SK-N-SH (cell line): Measurements from ENCODE around the gene EFS. TPM values are rescaled to one million over a fixed set of nuclear protein-coding genes. Genes with fewer than 3 reads are reported as not detected.

Experiments
- CTCF ChIA-PET: fragments of 300-600, 350-600 bp; formaldehyde crosslinking; extraction: SDS; loops from one replicate; lab custom pipeline; 2021; lab: Yijun Ruan, JAX
- POLR2A ChIA-PET: fragments of 350-600 bp; sonication (Branson Sonifier 250); formaldehyde crosslinking; extraction: SDS; loops from one replicate; lab custom pipeline; 2020; ENCODE audit warnings: antibody characterized with exemption, inconsistent platforms; lab: Yijun Ruan, JAX
- DNase-seq: peaks from one replicate; pipeline ENCODE4 v3.0.0; 2012
- H2AFZ ChIP-seq: fragments of 200-600 bp; sonication (generic); 2 replicates; pipeline ENCODE4 v1.8.1; 2016; ENCODE audit warnings: antibody characterized with exemption, mild to moderate bottlenecking, low read depth
- H3F3A ChIP-seq: fragments of 200-600 bp; sonication (generic); replicated peaks from 2 replicates; pipeline ENCODE3; 2016; ENCODE audit warnings: antibody characterized with exemption, mild to moderate bottlenecking; ENCODE audit not compliant: insufficient read depth
- H3K27ac ChIP-seq, 2 experiments: fragments of 200-500 bp in 1 of 2; fragments of 200-600 bp in 1 of 2; sonication (Bioruptor generic) in 1 of 2; sonication (generic), shearing (Covaris generic) in 1 of 2; 2 replicates each; pipeline versions ENCODE4 v1.5.1 to v1.6.1; 2014 to 2016; ENCODE audit warnings: low read depth in 2 of 2, inconsistent platforms in 1 of 2, low read length in 1 of 2, mild to moderate bottlenecking in 1 of 2, mixed read lengths in 1 of 2
- H3K27me3 ChIP-seq: fragments of 200-600 bp; sonication (generic), shearing (Covaris generic); 2 replicates; pipeline ENCODE4 v1.6.1; 2016; ENCODE audit warnings: mixed run types; ENCODE audit not compliant: insufficient read depth
- H3K36me3 ChIP-seq, 2 experiments: fragments of 200-500 bp in 1 of 2; fragments of 200-600 bp in 1 of 2; sonication (Bioruptor generic) in 1 of 2; sonication (generic) in 1 of 2; replicated peaks in 1 of 2; 2 replicates each; pipeline versions ENCODE3 to v1.5.1; 2014 to 2016; ENCODE audit warnings: low read length in 1 of 2, mild to moderate bottlenecking in 1 of 2; ENCODE audit not compliant: insufficient read depth in 2 of 2, control insufficient read depth in 1 of 2
- H3K4me1 ChIP-seq, 2 experiments: fragments of 200-500 bp in 1 of 2; fragments of 200-600 bp in 1 of 2; sonication (Bioruptor generic) in 1 of 2; sonication (generic), shearing (Covaris generic) in 1 of 2; 2 replicates each; pipeline versions ENCODE4 v1.5.1 to v1.6.1; 2014 to 2016; ENCODE audit warnings: low read depth in 1 of 2, low read length in 1 of 2, mixed run types in 1 of 2; ENCODE audit not compliant: insufficient read depth in 2 of 2, control insufficient read depth in 1 of 2
- H3K4me2 ChIP-seq: fragments of 200-600 bp; sonication (generic), shearing (Covaris generic); 2 replicates; pipeline ENCODE4 v1.6.1; 2017; ENCODE audit warnings: mixed run types
- H3K4me3 ChIP-seq, 2 experiments: fragments of 200-500 bp in 1 of 2; fragments of 200-600 bp in 1 of 2; sonication (Bioruptor generic) in 1 of 2; sonication (generic), shearing (Covaris generic) in 1 of 2; 2 replicates each; pipeline versions ENCODE4 v1.5.1 to v1.8.1; 2014 to 2016; ENCODE audit warnings: low read depth in 2 of 2, inconsistent platforms in 1 of 2, low read length in 1 of 2, mild to moderate bottlenecking in 1 of 2, mixed read lengths in 1 of 2, moderate library complexity in 1 of 2
- H3K79me2 ChIP-seq: fragments of 200-600 bp; sonication (generic); 2 replicates; pipeline ENCODE4 v1.8.1; 2017; ENCODE audit warnings: mild to moderate bottlenecking; ENCODE audit not compliant: insufficient read depth
- H3K9ac ChIP-seq: fragments of 200-600 bp; sonication (generic); 2 replicates; pipeline ENCODE4 v1.6.1; 2017; ENCODE audit warnings: mixed run types
- H3K9me2 ChIP-seq: fragments of 200-600 bp; sonication (generic); 2 replicates; pipeline ENCODE4 v1.6.1; 2017; ENCODE audit warnings: mixed run types
- H3K9me3 ChIP-seq: fragments of 200-600 bp; sonication (generic); 2 replicates; pipeline ENCODE4 v1.6.1; 2017; ENCODE audit warnings: mixed run types, mild to moderate bottlenecking, moderate library complexity
- H4K20me1 ChIP-seq: fragments of 200-600 bp; sonication (generic); 2 replicates; pipeline ENCODE4 v1.6.1; 2017; ENCODE audit warnings: mild to moderate bottlenecking, mixed run types; ENCODE audit not compliant: insufficient read depth
- CHD2 ChIP-seq: fragments of 150-350 bp; IDR thresholded peaks from 2 replicates; pipeline ENCODE4 v1.6.1; 2018; ENCODE audit warnings: low read length; ENCODE audit not compliant: partially characterized antibody
- EP300 ChIP-seq, 2 experiments: IDR thresholded peaks; 2 replicates each; pipeline versions ENCODE4 v1.4.0 to v1.6.1; 2012; ENCODE audit warnings: borderline replicate concordance in 1 of 2, low read depth in 1 of 2, low read length in 1 of 2
- FOXJ3 ChIP-seq: sonication (generic); formaldehyde crosslinking; IDR thresholded peaks from 2 replicates; pipeline ENCODE4 v1.5.1; 2020; ENCODE audit warnings: mild to moderate bottlenecking, missing genetic modification reagents
- GABPA ChIP-seq: IDR thresholded peaks from 2 replicates; pipeline ENCODE4 v1.4.0; 2012; ENCODE audit warnings: low read depth, mild to moderate bottlenecking
- JUND ChIP-seq: IDR thresholded peaks from 2 replicates; pipeline ENCODE4 v1.4.0; 2012
- MEF2A ChIP-seq: IDR thresholded peaks from 2 replicates; pipeline ENCODE4 v1.4.0; 2012; ENCODE audit warnings: low read depth, borderline replicate concordance
- MXI1 ChIP-seq: IDR thresholded peaks from 2 replicates; pipeline ENCODE4 v1.6.1; 2012; ENCODE audit warnings: mild to moderate bottlenecking, low read depth, low read length, improper control_type of control experiment
- NRF1 ChIP-seq: IDR thresholded peaks from 2 replicates; pipeline ENCODE4 v1.6.1; 2012; ENCODE audit warnings: low read depth, mild to moderate bottlenecking, low read length
- POLR2AphosphoS5 ChIP-seq: IDR thresholded peaks from 2 replicates; pipeline ENCODE4 v1.6.1; 2012; ENCODE audit warnings: low read depth, low read length
- RCOR1 ChIP-seq: fragments of 150-350 bp; IDR thresholded peaks from 2 replicates; pipeline ENCODE4 v1.6.1; 2017; ENCODE audit warnings: antibody characterized with exemption, low read length
- RXRA ChIP-seq: IDR thresholded peaks from 2 replicates; pipeline ENCODE4 v1.4.0; 2012; ENCODE audit warnings: low read depth, mild to moderate bottlenecking, borderline replicate concordance
- SIN3A ChIP-seq: IDR thresholded peaks from 2 replicates; pipeline ENCODE4 v1.6.1; 2012; ENCODE audit warnings: low read depth, mild to moderate bottlenecking, low read length, moderate library complexity, borderline replicate concordance
- SMC3 ChIP-seq: IDR thresholded peaks from 2 replicates; pipeline ENCODE4 v1.6.1; 2012; ENCODE audit warnings: low read depth, low read length, improper control_type of control experiment
- TAF1 ChIP-seq: IDR thresholded peaks from 2 replicates; pipeline ENCODE4 v1.6.1; 2012; ENCODE audit warnings: low read depth, mild to moderate bottlenecking, low read length, moderate library complexity, borderline replicate concordance
- TEAD4 ChIP-seq: IDR thresholded peaks from 2 replicates; pipeline ENCODE4 v1.4.0; 2012; ENCODE audit warnings: mild to moderate bottlenecking, borderline replicate concordance; ENCODE audit not compliant: insufficient read depth
- ZBTB33 ChIP-seq: IDR thresholded peaks from 2 replicates; pipeline ENCODE4 v1.4.0; 2012; ENCODE audit warnings: low read depth, borderline replicate concordance
- WGBS: methylation state at CpG from one replicate; pipeline ENCODE4 v1.1.6; 2017; ENCODE audit warnings: low lambda C conversion rate; 5-methylcytosine and 5-hydroxymethylcytosine counted together
- polyA plus RNA-seq, 3 experiments: library from polyadenylated mRNA; depleted of rRNA; stranded (reverse); fragments of >200 nt; gene quantifications; 2 replicates each; pipeline ENCODE4 v1.2.3, GENCODE V29; 2012
- TF ChIP-seq, protein P1 (sequence below): IDR thresholded peaks from 2 replicates; pipeline ENCODE4 v1.4.0; 2012; ENCODE audit warnings: low read depth

The EFS gene
- polyA plus RNA-seq, 1 of the 3 experiments (the other 2 are of a cell fraction): 4.4 TPM

DNA sequence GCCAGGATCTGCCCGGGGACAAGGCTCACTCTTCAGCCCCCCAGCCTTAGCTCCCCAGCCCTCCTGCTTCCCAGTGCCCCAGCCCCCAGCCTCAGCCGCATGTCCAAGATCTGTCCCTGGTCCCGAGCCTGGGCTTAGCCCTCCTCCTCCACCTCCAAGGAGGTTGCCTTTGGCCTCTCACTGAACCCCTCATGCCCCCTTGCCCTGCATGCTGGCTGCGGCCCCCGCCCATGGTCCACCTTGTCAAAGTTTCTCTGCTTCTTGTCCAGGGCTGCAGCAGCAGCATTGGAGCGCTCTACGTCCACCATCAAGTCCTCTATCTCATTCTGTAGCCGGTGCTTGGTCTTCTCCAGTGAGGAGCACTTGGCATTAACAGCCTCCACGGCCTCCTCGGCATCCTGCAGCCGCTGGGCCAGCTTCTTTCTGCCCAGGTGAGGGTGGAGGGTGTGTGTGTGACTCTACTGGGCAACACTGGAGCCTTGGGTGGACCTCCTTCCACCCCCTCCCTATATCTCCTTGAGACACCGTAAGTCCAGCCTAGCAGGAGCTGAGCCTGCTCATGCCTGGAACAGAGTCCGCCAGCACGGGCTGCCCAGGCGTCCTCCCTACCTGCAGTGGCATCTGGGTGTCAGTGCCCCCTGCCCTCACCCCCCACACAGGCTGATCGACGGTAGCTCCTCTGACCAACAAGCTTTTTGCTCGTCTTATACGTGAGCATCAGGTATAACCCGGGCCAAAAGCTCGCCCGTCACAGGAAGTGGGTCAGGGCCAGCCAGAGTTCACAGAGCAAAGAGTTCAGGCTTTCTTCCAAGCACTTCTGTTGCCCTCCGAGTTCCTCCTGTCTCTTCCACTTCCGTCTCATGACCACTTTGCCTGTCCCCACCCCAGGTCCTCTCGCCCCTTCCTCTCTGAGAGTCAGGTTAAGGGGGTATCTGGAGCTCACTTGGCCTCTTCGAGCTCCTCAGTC lies 23.2 kb upstream of the EFS start:
- H3K9me3 ChIP-seq: no peaks in the 10 kb centered on the region
- no peaks in the 10 kb centered on the region for H3K36me3 ChIP-seq
- no peaks in the 10 kb centered on the region for H3F3A ChIP-seq
- H3K27me3 ChIP-seq: peaks cover 35% of the 10 kb centered on the region
- H4K20me1 ChIP-seq: no peaks in the 10 kb centered on the region
- H3K4me1 ChIP-seq: no peaks in the 10 kb centered on the region
- H3K4me2 ChIP-seq: no peak overlapping the region
- no peak overlapping the region for H3K9ac ChIP-seq
- no peak overlapping the region for H3K4me3 ChIP-seq
- H2AFZ ChIP-seq: no peak overlapping the region
- POLR2A ChIA-PET: no interaction called here
- no peak for DNase-seq
- WGBS: 38% methylated on average over 23 of the region's 26 CpGs
- H3K27ac ChIP-seq: no peak overlapping the region
- no peaks in the 10 kb centered on the region for H3K9me2 ChIP-seq
- CTCF ChIA-PET: interaction anchor here (1.2 to 5.5 kb wide), 2 partner anchors 9 to 59 kb away, joined by 5 to 34 read pairs; no protein-coding TSS in a partner anchor
- no peaks in the 10 kb centered on the region for H3K79me2 ChIP-seq
- TF ChIP-seq EP300 (IDR thresholded peaks at IDR 0.05; ENCODE audit: borderline replicate concordance in 1 of 2, low read depth in 1 of 2, low read length in 1 of 2): no peak
- TF ChIP-seq POLR2AphosphoS5: no peak
- no peak for TF ChIP-seq RCOR1
- TF ChIP-seq NRF1: no peak
- no peak for TF ChIP-seq TEAD4
- TF ChIP-seq MEF2A: no peak
- TF ChIP-seq SIN3A: no peak
- TF ChIP-seq TAF1: no peak
- no peak for TF ChIP-seq MXI1
- TF ChIP-seq CHD2: no peak
- no peak for TF ChIP-seq FOXJ3 (CRISPR knock-in tag)
- no peak for TF ChIP-seq RXRA
- TF ChIP-seq JUND: no peak
- TF ChIP-seq GABPA: no peak
- TF ChIP-seq, protein P1, sequence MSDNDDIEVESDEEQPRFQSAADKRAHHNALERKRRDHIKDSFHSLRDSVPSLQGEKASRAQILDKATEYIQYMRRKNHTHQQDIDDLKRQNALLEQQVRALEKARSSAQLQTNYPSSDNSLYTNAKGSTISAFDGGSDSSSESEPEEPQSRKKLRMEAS: no peak
- TF ChIP-seq SMC3: no peak
- TF ChIP-seq ZBTB33: no peak
